OCI-M1 (cell line): ENCODE data around the gene FNBP1.
"Not testable (repeated sequence)": the region's sequence is repeated elsewhere in the genome, so short reads cannot be mapped to it uniquely, and the experiment has no call there.

Source experiments
- DNase-seq: peaks from one replicate; lab custom pipeline; 2025; lab: John Stamatoyannopoulos, UW

The FNBP1 gene

DNA sequence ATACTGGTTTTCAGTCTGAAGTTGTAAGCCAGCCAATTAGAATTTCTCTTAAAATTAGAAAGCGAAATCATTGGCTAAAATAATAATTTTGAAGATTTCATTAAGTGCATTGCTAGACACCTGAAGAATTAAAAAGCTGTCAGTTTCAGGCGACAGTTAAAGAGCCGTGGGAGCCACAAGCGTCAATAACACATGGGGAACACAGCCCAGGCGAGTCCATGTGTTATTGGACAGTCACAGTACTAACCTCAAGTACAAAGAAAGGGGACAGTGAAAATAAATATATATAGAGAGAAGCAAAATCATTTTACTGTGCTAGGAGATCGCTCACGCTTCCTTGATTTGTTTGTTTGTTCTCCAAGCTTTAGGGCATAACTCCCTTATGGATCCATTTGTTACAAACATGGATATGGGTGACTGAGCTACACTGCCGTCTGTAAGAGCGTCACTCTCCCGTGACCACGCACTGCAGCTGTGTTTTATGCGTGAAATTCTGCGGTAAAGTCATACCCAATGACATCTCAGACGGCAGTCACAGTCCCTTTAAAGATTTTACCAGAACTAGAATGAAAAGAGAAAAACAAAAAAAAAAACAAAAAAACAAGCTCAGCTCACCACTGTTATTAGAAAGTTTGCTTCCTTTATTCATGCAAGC is 124.6 kb downstream of the FNBP1 start:
- no peak for DNase-seq

DNA sequence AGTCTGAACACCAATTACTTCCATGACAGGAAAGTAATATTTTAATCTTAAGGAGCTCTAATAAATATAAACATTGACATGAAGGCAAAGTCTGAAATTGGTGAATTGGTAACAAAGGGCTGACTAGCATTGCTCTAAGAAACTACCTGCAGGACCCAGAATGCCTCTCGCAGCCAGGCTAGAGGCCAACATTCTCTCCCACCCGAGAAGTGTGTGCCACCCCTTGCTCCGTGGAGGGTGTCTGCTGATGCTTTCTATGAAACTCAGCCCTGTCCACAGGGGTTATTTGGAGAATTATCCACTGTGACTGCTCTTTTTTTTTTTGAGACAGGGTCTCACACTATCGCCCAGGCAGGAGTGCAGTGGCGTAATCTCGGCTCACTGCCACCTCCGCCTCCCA is 126.3 kb downstream of the FNBP1 start:
- DNase-seq = no peak

DNA sequence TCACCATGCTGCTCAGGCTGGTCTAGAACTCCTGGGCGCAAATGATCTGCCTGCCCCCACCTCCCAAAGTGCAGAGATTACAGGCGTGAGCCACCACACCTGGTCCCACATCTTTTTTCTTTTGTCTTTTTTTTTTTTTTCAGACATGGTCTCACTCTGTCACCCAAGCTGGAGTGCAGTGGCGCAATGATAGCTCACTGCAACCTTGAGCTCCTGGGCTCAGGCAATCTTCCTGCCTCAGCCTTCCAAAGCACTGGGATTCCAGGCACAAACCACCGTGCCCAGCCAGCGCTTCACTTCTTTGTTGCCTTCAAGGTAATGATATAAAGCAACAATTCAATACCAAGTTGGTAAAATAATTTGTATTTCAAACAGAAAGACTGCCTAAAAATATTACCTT is 128.9 kb downstream of the FNBP1 start:
- no peak for DNase-seq

DNA sequence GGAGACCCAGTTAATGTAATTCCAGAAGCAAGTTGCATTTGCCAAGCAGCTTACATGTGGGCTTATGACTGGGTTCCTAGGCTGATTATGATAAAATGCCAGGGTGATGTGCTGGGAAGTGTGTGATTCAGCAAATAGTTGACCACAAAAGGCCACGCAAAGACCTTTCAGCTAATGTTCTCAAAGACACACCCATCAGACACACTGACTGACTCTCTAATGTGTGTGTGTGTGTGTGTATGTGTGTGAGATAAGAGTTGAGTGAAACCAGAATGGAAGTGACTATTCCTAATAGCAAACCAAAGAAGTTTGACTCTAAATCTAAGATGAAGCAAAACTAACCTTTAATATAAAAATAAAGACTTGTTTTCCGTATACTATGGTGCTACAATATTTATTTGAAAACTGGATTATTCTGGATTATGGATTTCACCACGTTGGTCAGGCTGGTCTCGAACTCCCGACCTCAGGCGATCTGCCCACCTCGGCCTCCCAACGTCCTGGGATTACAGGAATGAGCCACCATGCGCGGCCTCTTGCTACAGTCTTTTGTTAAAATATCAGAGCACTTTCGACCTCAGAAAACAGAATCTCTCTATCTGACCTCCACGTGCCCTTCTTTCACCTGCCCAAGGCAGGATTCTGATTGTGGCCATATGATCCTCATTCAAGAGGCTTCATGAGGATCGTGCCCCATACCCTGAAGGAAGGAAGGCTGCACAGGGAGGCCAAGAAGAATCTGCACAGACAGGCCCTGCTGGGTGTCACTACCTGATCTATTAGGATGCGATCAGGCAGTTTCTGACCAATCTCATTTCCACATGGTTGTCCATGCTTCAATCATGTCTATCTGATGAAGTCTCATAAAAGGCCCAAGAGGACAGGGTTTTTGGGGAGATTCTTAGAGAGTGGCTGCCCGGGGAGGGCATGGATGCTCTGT is 132.1 kb downstream of the FNBP1 start:
- peak; percentile 98 for DNase-seq

DNA sequence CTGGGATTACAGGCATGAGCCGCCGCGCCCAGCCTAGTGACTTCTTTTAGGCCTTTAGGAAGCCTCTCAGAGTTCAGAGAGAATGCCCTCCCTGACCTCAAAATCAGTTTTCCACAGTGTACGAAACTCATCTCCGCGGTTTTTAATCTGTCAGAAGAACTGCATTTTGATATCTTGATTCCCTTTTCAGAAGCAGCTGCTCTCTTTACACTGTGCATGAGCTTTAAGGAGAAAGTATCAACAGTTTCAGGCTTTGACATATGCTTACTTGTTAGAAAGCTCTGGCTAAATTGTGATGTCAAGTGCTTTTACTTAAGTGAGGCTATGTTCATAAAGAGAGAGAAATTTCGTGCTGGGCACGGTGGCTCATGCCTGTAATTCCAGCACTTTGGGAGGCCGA is 133.1 kb downstream of the FNBP1 start:
- DNase-seq = peak; percentile 44

DNA sequence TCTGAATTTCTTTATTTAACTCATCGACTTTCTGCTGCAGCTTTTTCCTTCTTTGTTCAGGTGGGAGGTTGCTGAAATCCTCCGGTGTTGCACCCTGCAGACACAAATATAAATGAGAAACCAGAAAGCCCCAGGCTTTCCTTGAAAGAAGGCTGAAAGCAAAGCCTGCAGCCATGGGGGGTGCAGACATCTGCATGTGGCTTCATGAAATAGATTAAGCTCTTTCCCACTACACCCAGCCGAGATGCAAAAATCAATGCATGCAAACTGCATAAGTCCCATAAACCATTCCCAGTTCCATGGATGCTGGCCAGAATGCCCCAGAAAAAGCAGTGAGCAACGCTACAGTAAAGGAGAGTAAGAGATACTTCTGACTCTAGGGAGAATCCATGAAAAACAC is 134.1 kb downstream of the FNBP1 start:
- no peak for DNase-seq

DNA sequence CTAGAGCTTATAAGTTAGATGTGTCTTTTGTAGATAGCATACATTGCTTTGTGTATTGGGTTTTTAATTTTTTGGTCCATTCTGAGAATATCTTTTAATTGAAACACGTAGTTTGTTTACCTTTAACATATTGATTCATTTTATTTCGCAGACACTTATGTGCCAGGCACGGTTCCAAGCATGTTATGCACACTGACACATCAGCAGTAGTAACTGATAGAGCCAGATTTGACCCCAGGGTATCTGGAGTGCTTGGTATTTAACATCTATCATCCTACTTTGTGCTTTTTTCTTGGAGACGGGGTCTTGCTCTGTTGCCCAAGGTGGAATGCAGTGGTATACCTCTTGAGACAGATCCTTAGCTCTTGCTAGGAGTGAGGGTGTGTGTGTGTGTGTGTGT is 135.8 kb downstream of the FNBP1 start:
- no peak for DNase-seq

DNA sequence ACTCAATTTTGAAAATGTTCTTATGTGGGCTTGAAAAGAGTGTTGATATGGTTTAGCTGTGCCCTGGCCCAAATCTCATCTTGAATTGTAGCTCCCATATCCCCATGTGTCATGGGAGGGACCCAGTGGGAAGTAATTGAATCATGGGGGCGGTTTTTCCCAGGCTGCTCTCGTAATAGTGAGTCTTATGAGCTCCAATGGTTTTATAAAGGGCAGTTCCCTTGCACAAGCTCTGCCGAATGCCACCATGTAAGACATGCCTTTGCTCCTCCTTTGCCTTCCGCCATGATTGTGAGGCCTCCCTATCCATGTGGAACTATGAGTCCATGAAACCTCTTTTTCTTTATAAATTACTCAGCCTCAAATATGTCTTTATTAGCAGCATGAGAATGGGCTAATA is 136.7 kb downstream of the FNBP1 start:
- no peak for DNase-seq

DNA sequence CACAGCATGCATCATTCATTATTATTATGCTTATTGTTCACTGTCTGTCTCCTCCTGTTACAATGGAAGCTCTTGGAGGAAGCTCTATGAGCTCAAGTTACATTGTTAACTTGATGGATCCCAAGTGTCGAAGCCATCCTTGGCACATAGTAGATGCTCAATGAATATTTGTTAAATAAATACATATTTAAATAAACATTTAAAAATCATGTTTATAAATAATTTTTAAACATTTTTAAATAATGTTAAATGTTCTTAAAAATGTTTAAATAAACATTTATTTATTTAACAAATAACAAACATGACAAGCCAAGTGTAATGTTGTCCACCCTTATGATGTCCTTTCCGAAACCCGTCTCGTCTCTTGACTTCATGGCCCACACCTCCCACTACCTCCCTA is 138.3 kb downstream of the FNBP1 start:
- DNase-seq = no peak

DNA sequence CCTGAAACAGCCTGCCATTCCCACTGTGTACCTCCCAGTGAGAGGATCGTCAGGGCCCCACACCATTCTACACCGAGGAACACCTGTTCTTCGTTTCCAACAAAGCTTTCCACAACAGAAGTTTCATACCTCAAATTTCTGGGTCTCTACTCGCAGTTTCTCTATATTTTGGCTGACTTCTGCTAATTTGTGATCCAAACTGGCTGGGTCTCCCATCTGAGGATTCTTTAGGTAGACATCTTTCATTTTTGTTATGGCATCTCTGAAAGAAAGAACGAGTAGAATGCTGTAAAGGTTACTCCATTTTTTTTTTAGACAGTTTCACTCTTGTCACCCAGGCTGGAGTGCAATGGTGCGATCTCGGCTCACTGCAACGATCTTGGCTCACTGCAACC is 140.3 kb downstream of the FNBP1 start:
- no peak for DNase-seq

DNA sequence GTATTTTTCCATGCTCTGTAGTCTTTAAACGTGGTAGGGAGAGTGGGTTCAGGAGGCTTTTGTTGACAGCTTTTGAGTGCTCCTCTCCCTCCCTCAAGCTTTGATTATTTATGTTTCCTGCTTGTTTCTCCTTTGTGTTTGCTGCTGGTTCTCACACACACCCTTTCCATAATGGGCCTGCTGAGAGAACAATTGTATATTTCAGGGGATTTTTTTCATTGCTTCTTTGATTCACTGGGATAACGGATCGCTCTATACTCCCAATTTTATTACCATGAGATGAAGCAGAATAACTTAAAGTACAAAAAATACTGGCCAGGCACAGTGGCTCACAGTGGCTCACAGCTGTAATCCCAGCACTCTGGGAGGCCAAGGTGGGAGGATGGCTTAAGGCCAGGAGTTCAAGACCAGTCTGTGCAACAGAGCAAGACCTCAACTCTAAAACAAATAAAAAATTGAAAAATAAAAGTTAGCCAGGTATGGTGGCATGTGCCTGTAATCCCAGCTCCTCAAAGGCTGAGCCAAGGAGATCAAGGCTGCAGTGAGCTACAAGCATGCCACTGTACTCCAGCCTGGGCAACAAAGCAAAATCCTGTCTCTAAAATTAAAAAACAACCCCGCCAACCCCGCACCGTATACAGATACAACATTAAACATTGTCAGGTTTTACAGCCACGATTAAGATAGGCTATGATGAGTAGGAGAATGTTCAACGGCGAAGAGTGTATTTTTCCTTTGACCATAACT is 140.8 kb downstream of the FNBP1 start:
- no peak for DNase-seq

DNA sequence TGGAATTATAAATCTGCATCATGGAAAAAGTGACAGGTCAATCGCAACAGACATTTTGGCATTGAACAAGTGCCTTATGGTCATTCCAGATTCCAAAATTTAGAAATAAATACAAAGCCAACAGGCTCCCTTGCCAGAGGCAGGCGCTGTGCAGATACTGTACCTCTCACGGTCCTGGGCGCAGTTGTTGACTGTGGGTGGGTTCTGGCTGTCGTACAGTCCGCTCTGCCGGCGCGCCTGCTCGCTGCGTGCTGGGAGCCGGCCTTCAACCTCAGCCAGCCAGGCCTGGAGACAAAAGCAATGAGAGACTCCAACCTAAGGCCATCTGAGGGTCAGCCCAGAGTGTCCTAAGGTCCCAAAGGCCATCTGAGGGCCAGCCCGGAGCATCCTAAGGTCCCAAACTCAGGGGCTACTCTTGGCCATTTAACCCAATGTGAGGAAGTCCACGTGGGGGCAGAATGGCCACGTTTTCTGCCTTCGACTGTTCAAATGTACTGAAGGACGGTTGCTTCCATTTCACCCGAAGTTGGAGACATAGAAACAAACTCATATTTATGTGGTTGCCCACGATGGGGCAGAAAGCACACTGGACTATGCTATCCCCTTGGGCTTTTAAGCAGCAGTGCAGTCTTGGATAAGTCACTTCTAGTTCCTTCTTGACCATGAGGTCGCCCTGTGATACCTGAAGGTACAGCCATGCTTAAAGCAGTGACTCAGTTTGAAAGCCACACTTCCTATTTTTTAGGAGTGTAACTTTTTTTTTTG is 142.5 kb downstream of the FNBP1 start:
- DNase-seq = peak; percentile 20

DNA sequence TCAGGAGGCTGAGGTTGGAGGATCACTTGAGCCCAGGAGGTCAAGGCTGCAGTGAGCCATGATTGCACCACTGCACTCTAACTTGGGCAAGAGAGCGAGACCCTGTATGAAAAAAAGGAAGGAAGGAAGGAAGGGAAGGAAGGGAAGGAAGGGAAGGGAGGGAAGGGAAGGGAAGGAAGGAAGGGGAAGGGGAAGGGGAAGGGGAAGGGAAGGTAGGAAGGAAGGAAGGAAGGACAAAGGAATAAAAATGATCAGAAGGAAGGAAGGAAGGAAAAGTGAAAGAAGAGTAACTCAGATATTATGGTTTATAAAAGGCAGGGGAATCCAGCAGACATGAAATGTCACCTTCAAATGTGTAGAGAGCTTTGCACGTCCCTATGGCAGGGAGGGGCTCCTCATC is 143.4 kb downstream of the FNBP1 start:
- no peak for DNase-seq

DNA sequence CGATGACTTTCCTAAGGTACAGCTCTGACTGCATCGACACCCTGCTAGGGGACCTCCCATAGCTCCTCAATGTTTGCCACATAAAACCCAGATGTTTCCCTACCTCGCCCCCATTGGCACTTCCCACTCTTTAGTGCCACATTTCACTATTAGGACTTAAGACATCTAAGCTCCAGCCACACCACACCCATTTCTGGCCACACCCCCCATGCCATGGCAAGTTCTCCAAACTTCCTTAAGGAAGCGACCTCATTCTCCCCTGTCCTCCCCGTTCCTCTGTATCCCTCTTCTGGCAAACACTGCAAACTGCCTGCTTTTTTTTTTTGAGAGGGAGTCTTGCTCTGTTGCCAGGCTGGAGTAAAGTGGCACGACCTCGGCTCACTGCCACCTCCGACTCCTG is 144.8 kb downstream of the FNBP1 start:
- DNase-seq = no peak

DNA sequence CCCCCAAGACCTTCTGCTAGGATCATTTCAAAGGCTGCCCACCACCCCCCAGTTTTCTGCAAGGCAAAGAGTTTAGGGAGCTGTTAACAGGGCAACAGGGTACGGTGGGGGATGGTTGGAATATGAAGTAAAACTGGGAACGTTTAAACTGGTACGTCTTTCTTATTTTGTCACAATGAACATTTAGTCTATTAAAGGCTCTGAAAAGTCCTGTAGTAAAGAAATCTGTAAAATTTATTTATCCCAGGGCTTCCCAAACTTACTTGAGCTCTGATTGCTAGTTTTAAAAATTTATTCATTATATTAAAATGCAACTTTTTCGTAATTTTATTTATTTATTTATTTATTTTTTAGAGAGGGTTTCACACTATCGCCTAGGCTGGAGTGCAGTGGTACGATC is 145.7 kb downstream of the FNBP1 start:
- no peak for DNase-seq

DNA sequence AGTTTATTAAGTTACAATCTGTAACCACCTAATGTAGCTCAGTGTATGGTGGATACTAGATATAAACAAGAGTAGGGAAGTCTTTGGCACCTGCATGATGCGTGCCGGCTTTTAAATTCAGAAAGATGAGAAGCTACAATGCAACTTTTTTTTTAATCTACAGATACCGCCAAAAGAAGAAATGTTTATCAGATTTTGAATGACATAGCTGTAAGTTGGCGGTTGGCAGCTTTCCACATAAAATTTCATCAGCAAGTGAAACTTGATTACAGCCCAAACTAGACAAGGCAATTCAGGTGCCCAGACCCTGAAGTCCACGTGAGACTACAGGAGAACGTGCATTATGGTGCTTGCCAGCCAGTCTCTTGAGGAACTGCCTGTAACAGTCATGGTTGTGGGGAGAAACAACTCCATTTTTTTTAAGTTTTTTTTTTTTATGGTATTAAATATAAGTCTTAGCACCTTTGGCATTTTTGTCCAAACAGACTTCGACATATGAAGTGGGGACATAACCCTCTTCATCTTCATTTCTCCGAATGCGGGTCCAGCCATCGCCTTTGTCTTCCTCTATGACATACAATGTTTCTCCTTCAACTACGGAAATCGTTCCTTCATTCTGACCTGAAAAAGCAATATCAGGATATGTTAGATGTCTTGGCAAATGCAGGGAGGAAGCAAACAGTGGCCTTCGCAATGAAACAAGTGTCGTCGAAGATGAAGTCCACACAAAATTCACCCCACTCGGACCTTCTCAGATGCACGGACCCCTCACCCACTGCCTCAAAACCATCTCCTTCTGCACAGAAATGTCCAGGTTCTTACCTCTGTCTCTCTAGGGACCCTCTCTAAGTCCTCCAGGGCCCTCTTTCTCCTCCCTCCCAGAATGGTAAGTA is 147.4 kb downstream of the FNBP1 start:
- DNase-seq = peak; percentile 94

DNA sequence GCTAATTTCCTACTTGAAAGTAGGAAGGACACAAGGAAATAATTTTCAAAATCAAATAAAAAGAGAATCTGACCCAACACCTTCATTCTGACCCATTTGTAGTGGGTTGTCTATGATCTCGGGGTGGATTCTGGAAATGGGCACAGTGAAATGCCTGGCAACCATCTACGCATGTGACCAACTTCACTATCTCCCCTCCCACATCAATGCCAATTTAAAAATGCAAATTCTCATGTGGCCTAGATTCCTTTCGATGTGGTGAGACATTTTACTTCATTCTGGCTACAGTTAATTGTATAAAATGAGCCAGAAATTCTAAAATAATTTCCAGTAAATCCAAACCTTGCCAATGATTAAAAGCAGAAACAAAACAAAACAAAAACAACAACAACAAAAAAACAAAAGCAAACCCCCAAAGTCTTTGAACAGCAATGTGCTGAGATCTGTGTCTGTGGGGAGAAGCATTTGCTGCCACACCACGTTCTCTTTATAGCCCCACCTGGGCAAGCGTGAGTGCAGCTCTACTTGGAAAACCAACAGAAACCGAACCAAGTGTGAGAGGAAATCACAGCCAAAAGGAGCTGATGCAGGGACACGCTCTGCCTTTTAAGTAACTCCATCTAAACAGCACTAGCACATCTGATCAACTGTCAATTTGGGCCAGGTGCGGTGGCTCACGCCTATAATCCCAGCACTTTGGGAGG is 148.7 kb downstream of the FNBP1 start:
- no peak for DNase-seq

DNA sequence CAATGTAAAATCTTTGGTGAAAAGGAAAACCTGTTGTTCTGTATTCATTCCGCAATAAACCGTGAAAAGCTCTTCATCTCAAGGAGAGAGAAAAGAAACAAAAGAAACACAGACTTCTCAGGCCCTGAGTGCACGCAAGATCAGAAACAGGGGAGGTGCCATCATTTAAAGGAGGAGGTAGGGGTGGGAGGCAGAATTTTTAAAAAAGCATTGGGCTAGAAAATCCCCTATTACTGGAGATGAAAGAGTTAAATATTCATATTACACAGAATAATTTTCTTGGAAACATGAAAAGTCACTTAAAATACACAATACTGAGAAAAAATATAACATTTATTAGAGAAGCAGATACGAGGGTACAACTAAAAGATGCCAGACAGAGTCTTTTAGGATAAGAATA is 151.4 kb downstream of the FNBP1 start:
- no peak for DNase-seq

DNA sequence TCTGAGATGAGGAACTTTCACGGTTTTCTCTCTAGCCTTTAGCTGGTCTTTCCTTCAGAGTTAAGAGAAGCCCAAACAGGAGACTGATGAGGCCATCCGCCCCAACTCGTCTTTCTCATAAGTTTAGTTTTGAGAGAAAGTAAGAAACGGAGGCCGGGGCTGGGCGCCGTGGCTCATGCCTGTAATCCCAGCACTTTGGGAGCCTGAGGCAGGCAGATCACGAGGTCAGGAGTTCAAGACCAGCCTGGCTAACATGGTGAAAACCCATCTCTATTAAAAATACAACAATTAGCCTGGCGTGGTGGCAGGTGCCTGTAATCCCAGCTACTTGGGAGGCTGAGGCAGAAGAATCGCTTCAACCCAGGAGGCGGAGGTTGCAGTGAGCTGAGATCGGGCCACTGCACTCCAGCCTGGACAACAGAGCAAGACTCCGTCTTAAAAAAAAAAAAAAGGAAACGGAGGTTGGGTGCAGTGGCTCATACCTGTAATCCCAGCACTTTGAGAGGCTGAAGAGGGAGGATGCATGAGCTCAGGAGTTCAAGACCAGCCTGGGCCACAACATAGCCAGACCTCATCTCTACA is 152.2 kb downstream of the FNBP1 start:
- DNase-seq = not testable (repeated sequence)
